ENCODE results near the gene BRIP1.

The BRIP1 gene

GRCh38 chr17:61806081-61806828, 57.1 kb downstream of the BRIP1 start:
- H3K27me3 ChIP-seq (ENCODE audit: insufficient read depth, low read length, poor library complexity) = no peaks in the 10 kb centered on the region
- no peaks in the 10 kb centered on the region for H3K79me2 ChIP-seq (ENCODE audit: control insufficient read depth, insufficient read depth, low read length)
- H2BK15ac ChIP-seq (replicated peaks; ENCODE audit: low read depth) = no peak overlapping the region
- H2AK5ac ChIP-seq (ENCODE audit: low read length) = no peak overlapping the region
- no peak overlapping the region for H4K8ac ChIP-seq (ENCODE audit: low read depth, low read length)
- no peak overlapping the region for H4K5ac ChIP-seq (ENCODE audit: low read length)
- H3K18ac ChIP-seq (ENCODE audit: low read length) = no peak overlapping the region
- H3K27ac ChIP-seq (ENCODE audit: low read depth, low read length) = no peak overlapping the region
- H3K4ac ChIP-seq (ENCODE audit: low read depth, low read length) = no peak overlapping the region
- H3K23ac ChIP-seq (ENCODE audit: low read length) = no peak overlapping the region
- H2BK120ac ChIP-seq (ENCODE audit: low read depth, low read length) = no peak overlapping the region
- DNase-seq = peak; percentile 61
- no peaks in the 10 kb centered on the region for H3K4me1 ChIP-seq (ENCODE audit: control insufficient read depth, low read depth, low read length)
- H3K9ac ChIP-seq (ENCODE audit: low read length) = no peak overlapping the region
- no peak overlapping the region for H3K4me2 ChIP-seq (ENCODE audit: low read length)
- no peaks in the 10 kb centered on the region for H3K36me3 ChIP-seq (ENCODE audit: control insufficient read depth, insufficient read depth, low read length)
- no peak overlapping the region for H3K4me3 ChIP-seq (ENCODE audit: low read length)
- no CpG with 5 or more reads among the region's 7 CpGs for WGBS (ENCODE audit: extremely low coverage, insufficient coverage, low lambda C conversion rate)
- no peak overlapping the region for H3K56ac ChIP-seq (ENCODE audit: low read length)
- no peak overlapping the region for H2BK5ac ChIP-seq (ENCODE audit: low read length)
- H3K79me1 ChIP-seq (ENCODE audit: low read length) = no peaks in the 10 kb centered on the region

- Histone ChIP-seq H3K23ac (ENCODE audit: low read length) (no peak overlapping the region), H2BK120ac (ENCODE audit: low read depth, low read length) (no peak overlapping the region), H3K27ac (ENCODE audit: low read depth, low read length) (no peak overlapping the region), H3K4me1 (ENCODE audit: control insufficient read depth, low read depth, low read length) (no peaks in the 10 kb centered on the region), H3K4me3 (ENCODE audit: low read length) (no peak overlapping the region), H3K27me3 (ENCODE audit: insufficient read depth, low read length, poor library complexity) (no peaks in the 10 kb centered on the region), H3K4ac (ENCODE audit: low read depth, low read length) (no peak overlapping the region), H3K56ac (ENCODE audit: low read length) (no peak overlapping the region), H2BK15ac (replicated peaks; ENCODE audit: low read depth) (no peak overlapping the region), H2AK5ac (ENCODE audit: low read length) (no peak overlapping the region), H3K36me3 (ENCODE audit: control insufficient read depth, insufficient read depth, low read length) (no peaks in the 10 kb centered on the region), H3K79me1 (ENCODE audit: low read length) (no peaks in the 10 kb centered on the region), H2BK5ac (ENCODE audit: low read length) (no peak overlapping the region), H3K9ac (ENCODE audit: low read length) (no peak overlapping the region), H3K18ac (ENCODE audit: low read length) (no peak overlapping the region), H4K5ac (ENCODE audit: low read length) (no peak overlapping the region), H3K79me2 (ENCODE audit: control insufficient read depth, insufficient read depth, low read length) (no peaks in the 10 kb centered on the region), H4K8ac (ENCODE audit: low read depth, low read length) (no peak overlapping the region), H3K4me2 (ENCODE audit: low read length) (no peak overlapping the region)
- no CpG with 5 or more reads among the region's 1 CpG for WGBS (ENCODE audit: extremely low coverage, insufficient coverage, low lambda C conversion rate)
- DNase-seq = no peak
Measured at GRCh38 chr17:61805399-61805798, 57.9 kb downstream of the BRIP1 start.

- Histone ChIP-seq H3K9ac (ENCODE audit: low read length) (no peak overlapping the region), H3K27ac (ENCODE audit: low read depth, low read length) (no peak overlapping the region), H4K5ac (ENCODE audit: low read length) (no peak overlapping the region), H3K4ac (ENCODE audit: low read depth, low read length) (no peak overlapping the region), H3K4me2 (ENCODE audit: low read length) (no peak overlapping the region), H2BK5ac (ENCODE audit: low read length) (no peak overlapping the region), H2BK120ac (ENCODE audit: low read depth, low read length) (no peak overlapping the region), H3K79me1 (ENCODE audit: low read length) (no peaks in the 10 kb centered on the region), H3K4me3 (ENCODE audit: low read length) (no peak overlapping the region), H3K79me2 (ENCODE audit: control insufficient read depth, insufficient read depth, low read length) (no peaks in the 10 kb centered on the region), H3K18ac (ENCODE audit: low read length) (no peak overlapping the region), H3K36me3 (ENCODE audit: control insufficient read depth, insufficient read depth, low read length) (no peaks in the 10 kb centered on the region), H3K56ac (ENCODE audit: low read length) (no peak overlapping the region), H2BK15ac (replicated peaks; ENCODE audit: low read depth) (no peak overlapping the region), H3K23ac (ENCODE audit: low read length) (no peak overlapping the region), H4K8ac (ENCODE audit: low read depth, low read length) (no peak overlapping the region), H2AK5ac (ENCODE audit: low read length) (no peak overlapping the region), H3K4me1 (ENCODE audit: control insufficient read depth, low read depth, low read length) (no peaks in the 10 kb centered on the region), H3K27me3 (ENCODE audit: insufficient read depth, low read length, poor library complexity) (no peaks in the 10 kb centered on the region)
- 100% methylated on average over 1 of the region's 1 CpG for WGBS (ENCODE audit: extremely low coverage, insufficient coverage, low lambda C conversion rate)
- no peak for DNase-seq
Measured at GRCh38 chr17:61803796-61804195, 59.5 kb downstream of the BRIP1 start.

GRCh38 chr17:61803216-61803615, 60.1 kb downstream of the BRIP1 start:
- H3K4me2 ChIP-seq (ENCODE audit: low read length) = no peak overlapping the region
- H2BK15ac ChIP-seq (replicated peaks; ENCODE audit: low read depth) = no peak overlapping the region
- no peak for DNase-seq
- H3K36me3 ChIP-seq (ENCODE audit: control insufficient read depth, insufficient read depth, low read length) = no peaks in the 10 kb centered on the region
- H2BK5ac ChIP-seq (ENCODE audit: low read length) = no peak overlapping the region
- H3K79me1 ChIP-seq (ENCODE audit: low read length) = no peaks in the 10 kb centered on the region
- no peak overlapping the region for H3K56ac ChIP-seq (ENCODE audit: low read length)
- no peak overlapping the region for H4K5ac ChIP-seq (ENCODE audit: low read length)
- no peak overlapping the region for H3K4ac ChIP-seq (ENCODE audit: low read depth, low read length)
- no peak overlapping the region for H3K18ac ChIP-seq (ENCODE audit: low read length)
- no peak overlapping the region for H4K8ac ChIP-seq (ENCODE audit: low read depth, low read length)
- no peaks in the 10 kb centered on the region for H3K27me3 ChIP-seq (ENCODE audit: insufficient read depth, low read length, poor library complexity)
- H3K23ac ChIP-seq (ENCODE audit: low read length) = no peak overlapping the region
- H2BK120ac ChIP-seq (ENCODE audit: low read depth, low read length) = no peak overlapping the region
- H3K27ac ChIP-seq (ENCODE audit: low read depth, low read length) = no peak overlapping the region
- no peak overlapping the region for H3K9ac ChIP-seq (ENCODE audit: low read length)
- H2AK5ac ChIP-seq (ENCODE audit: low read length) = no peak overlapping the region
- no peak overlapping the region for H3K4me3 ChIP-seq (ENCODE audit: low read length)
- WGBS (ENCODE audit: extremely low coverage, insufficient coverage, low lambda C conversion rate) = no CpG with 5 or more reads among the region's 6 CpGs
- no peaks in the 10 kb centered on the region for H3K79me2 ChIP-seq (ENCODE audit: control insufficient read depth, insufficient read depth, low read length)
- no peaks in the 10 kb centered on the region for H3K4me1 ChIP-seq (ENCODE audit: control insufficient read depth, low read depth, low read length)

GRCh38 chr17:61799812-61800484, 63.4 kb downstream of the BRIP1 start:
- WGBS (ENCODE audit: extremely low coverage, insufficient coverage, low lambda C conversion rate) = no CpG with 5 or more reads among the region's 1 CpG
- Histone ChIP-seq H3K18ac (ENCODE audit: low read length) (no peak overlapping the region), H3K4me1 (ENCODE audit: control insufficient read depth, low read depth, low read length) (no peaks in the 10 kb centered on the region), H2BK120ac (ENCODE audit: low read depth, low read length) (no peak overlapping the region), H3K4me2 (ENCODE audit: low read length) (no peak overlapping the region), H4K8ac (ENCODE audit: low read depth, low read length) (no peak overlapping the region), H2AK5ac (ENCODE audit: low read length) (no peak overlapping the region), H2BK5ac (ENCODE audit: low read length) (no peak overlapping the region), H2BK15ac (replicated peaks; ENCODE audit: low read depth) (no peak overlapping the region), H3K4ac (ENCODE audit: low read depth, low read length) (no peak overlapping the region), H3K4me3 (ENCODE audit: low read length) (no peak overlapping the region), H3K23ac (ENCODE audit: low read length) (no peak overlapping the region), H3K27ac (ENCODE audit: low read depth, low read length) (no peak overlapping the region), H3K27me3 (ENCODE audit: insufficient read depth, low read length, poor library complexity) (no peaks in the 10 kb centered on the region), H3K79me2 (ENCODE audit: control insufficient read depth, insufficient read depth, low read length) (no peaks in the 10 kb centered on the region), H3K9ac (ENCODE audit: low read length) (no peak overlapping the region), H3K36me3 (ENCODE audit: control insufficient read depth, insufficient read depth, low read length) (no peaks in the 10 kb centered on the region), H3K56ac (ENCODE audit: low read length) (no peak overlapping the region), H3K79me1 (ENCODE audit: low read length) (no peaks in the 10 kb centered on the region), H4K5ac (ENCODE audit: low read length) (no peak overlapping the region)
- no peak for DNase-seq
